ENCODE results near the gene SH2D3C.

DNA sequence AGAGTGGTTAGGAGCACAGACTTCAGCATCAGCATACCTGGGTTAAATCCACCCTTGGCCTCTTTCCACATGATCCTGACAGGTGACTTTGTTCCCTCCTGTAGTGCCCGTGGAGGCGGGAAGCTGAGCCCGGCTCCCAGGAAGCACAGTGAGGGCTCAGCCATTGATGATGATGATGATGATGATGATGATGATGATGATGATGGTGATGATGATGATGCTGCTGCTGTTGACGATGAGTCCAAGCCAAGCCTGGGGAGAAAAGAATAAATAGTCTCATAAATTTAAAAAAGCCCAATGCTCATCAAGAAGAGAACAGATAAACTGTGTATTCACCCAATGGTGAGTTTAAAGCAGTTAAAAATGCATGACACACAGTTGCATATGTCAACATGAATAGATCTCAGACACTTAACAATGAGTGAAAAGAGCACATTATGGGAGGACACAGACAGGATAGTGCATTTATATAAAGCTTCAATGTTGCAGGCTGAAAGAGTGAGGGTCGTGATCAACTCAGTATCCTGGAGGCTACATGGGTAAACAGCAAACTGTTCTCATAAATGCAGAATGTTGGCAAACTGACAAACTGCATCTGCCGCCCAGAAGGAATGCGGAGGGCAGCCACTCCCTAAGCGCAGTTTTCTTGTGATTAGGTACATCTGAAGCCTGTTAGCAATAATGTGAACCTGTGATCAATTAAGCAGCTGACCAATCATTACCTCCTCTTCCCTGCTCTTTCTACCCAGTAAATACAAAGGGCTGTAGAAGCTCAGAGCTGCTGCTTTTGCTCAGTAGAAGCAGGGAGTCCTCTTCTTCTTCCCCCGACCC lies 83.4 kb downstream of the SH2D3C start:
- TF ChIP-seq CSDC2 (CRISPR knock-in tag; IDR thresholded peaks at IDR 0.05), result no peak
- TF ChIP-seq ARNTL (CRISPR knock-in tag; IDR thresholded peaks at IDR 0.05; ENCODE audit: borderline replicate concordance, low read depth), result no peak
- TF ChIP-seq, protein P1, sequence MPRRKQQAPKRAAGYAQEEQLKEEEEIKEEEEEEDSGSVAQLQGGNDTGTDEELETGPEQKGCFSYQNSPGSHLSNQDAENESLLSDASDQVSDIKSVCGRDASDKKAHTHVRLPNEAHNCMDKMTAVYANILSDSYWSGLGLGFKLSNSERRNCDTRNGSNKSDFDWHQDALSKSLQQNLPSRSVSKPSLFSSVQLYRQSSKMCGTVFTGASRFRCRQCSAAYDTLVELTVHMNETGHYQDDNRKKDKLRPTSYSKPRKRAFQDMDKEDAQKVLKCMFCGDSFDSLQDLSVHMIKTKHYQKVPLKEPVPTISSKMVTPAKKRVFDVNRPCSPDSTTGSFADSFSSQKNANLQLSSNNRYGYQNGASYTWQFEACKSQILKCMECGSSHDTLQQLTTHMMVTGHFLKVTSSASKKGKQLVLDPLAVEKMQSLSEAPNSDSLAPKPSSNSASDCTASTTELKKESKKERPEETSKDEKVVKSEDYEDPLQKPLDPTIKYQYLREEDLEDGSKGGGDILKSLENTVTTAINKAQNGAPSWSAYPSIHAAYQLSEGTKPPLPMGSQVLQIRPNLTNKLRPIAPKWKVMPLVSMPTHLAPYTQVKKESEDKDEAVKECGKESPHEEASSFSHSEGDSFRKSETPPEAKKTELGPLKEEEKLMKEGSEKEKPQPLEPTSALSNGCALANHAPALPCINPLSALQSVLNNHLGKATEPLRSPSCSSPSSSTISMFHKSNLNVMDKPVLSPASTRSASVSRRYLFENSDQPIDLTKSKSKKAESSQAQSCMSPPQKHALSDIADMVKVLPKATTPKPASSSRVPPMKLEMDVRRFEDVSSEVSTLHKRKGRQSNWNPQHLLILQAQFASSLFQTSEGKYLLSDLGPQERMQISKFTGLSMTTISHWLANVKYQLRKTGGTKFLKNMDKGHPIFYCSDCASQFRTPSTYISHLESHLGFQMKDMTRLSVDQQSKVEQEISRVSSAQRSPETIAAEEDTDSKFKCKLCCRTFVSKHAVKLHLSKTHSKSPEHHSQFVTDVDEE (CRISPR knock-in tag; IDR thresholded peaks at IDR 0.05), result no peak
- no peak for TF ChIP-seq POU6F1 (CRISPR knock-in tag; IDR thresholded peaks at IDR 0.05; ENCODE audit: borderline replicate concordance, low read depth)
- no peak for TF ChIP-seq ISL1 (CRISPR knock-in tag; IDR thresholded peaks at IDR 0.05)
- TF ChIP-seq, protein P2, sequence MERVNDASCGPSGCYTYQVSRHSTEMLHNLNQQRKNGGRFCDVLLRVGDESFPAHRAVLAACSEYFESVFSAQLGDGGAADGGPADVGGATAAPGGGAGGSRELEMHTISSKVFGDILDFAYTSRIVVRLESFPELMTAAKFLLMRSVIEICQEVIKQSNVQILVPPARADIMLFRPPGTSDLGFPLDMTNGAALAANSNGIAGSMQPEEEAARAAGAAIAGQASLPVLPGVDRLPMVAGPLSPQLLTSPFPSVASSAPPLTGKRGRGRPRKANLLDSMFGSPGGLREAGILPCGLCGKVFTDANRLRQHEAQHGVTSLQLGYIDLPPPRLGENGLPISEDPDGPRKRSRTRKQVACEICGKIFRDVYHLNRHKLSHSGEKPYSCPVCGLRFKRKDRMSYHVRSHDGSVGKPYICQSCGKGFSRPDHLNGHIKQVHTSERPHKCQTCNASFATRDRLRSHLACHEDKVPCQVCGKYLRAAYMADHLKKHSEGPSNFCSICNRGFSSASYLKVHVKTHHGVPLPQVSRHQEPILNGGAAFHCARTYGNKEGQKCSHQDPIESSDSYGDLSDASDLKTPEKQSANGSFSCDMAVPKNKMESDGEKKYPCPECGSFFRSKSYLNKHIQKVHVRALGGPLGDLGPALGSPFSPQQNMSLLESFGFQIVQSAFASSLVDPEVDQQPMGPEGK (CRISPR knock-in tag; IDR thresholded peaks at IDR 0.05; ENCODE audit: borderline replicate concordance), result no peak
- no peak for TF ChIP-seq ZNF70 (CRISPR knock-in tag; IDR thresholded peaks at IDR 0.05)
- TF ChIP-seq ZNF565 (CRISPR knock-in tag; conservative IDR thresholded peaks at IDR 0.05; ENCODE audit: low read depth), result no peak
- TF ChIP-seq OSR1 (CRISPR knock-in tag; IDR thresholded peaks at IDR 0.05), result no peak
- no peak for TF ChIP-seq TCF4 (CRISPR knock-in tag; IDR thresholded peaks at IDR 0.05; ENCODE audit: borderline replicate concordance)
- TF ChIP-seq ESRRG (CRISPR knock-in tag; IDR thresholded peaks at IDR 0.05), result no peak
